Mesodermal cell (in vitro differentiated cells): ENCODE data around the gene S100A12.

Experiments
- H3K27ac ChIP-seq: 2 replicates; pipeline ENCODE4 v1.7.0; 2013; ENCODE audit warnings: mild to moderate bottlenecking, low read depth, low read length, moderate library complexity; ENCODE audit not compliant: severe bottlenecking
- H3K36me3 ChIP-seq: 2 replicates; pipeline ENCODE4 v1.7.1; 2013; ENCODE audit warnings: mild to moderate bottlenecking, low read length, moderate library complexity; ENCODE audit not compliant: control insufficient read depth, insufficient read depth
- H3K4me1 ChIP-seq: one replicate; pipeline ENCODE4 v1.7.1; 2013; ENCODE audit warnings: mild to moderate bottlenecking, low read length; ENCODE audit not compliant: insufficient read depth, control insufficient read depth, poor library complexity, severe bottlenecking
- H3K4me3 ChIP-seq: 2 replicates; pipeline ENCODE4 v1.7.0; 2013; ENCODE audit warnings: low read length, control low read depth, mild to moderate bottlenecking; ENCODE audit not compliant: insufficient read depth, poor library complexity, severe bottlenecking; ENCODE audit errors: extremely low read depth
- H3K9me3 ChIP-seq: 2 replicates; pipeline ENCODE4 v1.7.1; 2013; ENCODE audit warnings: mild to moderate bottlenecking, low read length, moderate library complexity; ENCODE audit not compliant: control insufficient read depth
- WGBS, 2 experiments: methylation state at CpG; one replicate each; pipeline ENCODE4 v1.1.5; 2013; ENCODE audit warnings: missing lambda C conversion rate in 2 of 2; ENCODE audit not compliant: insufficient coverage in 2 of 2; 5-methylcytosine and 5-hydroxymethylcytosine counted together

S100A12 gene

DNA sequence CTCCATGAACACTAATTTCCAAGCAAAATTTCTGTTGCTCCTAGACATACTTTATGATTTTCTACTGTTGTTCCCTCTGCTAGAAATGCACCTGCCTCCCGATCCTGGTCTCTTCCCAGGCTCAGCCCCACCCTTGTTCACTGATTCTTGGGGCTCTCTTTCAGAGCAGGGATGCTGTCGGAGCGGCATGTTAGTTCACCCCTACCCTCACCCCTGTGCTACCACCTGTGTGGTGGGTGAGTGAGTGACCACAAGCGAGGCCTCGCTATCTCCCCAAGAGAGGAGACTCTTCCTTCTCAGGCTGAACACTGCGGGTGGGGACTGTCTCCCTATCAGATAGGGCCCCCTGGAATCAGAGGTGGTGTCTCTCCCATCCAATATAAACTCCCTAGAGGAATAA lies 20.4 kb upstream of the S100A12 start:
- no peaks in the 10 kb centered on the region for H3K36me3 ChIP-seq
- no peaks in the 10 kb centered on the region for H3K4me1 ChIP-seq
- no peak overlapping the region for H3K27ac ChIP-seq
- WGBS, 2 experiments = 71 to 93% methylated on average over 1 to 3 of the region's 6 CpGs
- H3K4me3 ChIP-seq = no peak overlapping the region
- H3K9me3 ChIP-seq = no peaks in the 10 kb centered on the region

DNA sequence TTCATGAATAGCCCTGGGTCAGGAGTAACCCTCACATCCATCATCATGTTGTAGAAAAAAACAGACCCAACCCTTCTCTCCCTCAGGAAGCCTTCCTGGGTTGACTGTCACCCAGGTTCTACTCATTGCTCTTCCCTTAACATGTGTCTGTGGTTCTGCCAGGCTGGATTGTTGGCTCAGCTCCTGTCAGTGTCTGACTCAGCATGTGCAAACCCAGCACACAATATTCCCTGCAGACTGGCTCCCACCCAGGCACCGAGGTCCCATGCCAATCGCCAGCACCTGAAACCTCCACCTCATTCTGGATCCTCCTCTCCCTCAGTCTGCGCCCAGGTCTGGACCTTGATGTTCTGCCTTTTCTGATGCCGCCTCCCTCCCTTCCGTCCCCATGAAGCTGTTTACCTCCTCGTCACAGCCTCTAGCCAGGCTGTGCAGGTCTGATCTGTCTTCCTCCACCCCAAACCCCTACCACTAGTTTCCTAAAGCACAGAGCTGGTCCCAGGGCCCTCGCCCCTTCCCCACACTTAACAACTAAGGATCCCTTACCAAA lies 19.8 kb upstream of the S100A12 start:
- WGBS, 2 experiments = 86 to 92% methylated on average over 4 to 7 of the region's 7 CpGs
- no peak overlapping the region for H3K4me3 ChIP-seq

DNA sequence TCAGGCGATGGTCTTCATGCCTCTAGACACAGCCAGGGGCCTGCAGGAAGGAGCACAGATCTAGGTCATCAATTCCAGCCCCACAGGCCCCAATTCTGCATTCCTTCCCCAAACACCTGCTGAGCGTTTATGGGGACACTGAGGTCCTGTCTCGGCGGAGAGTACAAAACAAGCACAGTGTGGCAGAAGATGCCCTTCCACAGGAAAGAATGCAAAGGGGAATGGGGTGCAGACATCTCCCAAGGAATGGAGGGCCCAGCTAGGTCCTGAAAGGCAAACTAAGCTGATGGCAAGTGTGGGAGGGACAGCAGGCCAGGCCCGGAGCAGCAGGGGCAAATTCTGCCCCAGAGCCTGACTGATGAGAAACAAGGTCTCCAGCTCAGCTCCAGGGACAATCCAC lies 19.0 kb upstream of the S100A12 start:
- Histone ChIP-seq H3K4me1 (no peaks in the 10 kb centered on the region), H3K4me3 (no peak overlapping the region), H3K27ac (no peak overlapping the region), H3K9me3 (no peaks in the 10 kb centered on the region), H3K36me3 (no peaks in the 10 kb centered on the region)
- WGBS, 2 experiments = 80 to 88% methylated on average over 5 of the region's 5 CpGs

More for the DNA sequence above, 19.8 kb upstream of the S100A12 start:
- Histone ChIP-seq H3K36me3 (no peaks in the 10 kb centered on the region), H3K4me1 (no peaks in the 10 kb centered on the region), H3K27ac (no peak overlapping the region), H3K9me3 (no peaks in the 10 kb centered on the region)

DNA sequence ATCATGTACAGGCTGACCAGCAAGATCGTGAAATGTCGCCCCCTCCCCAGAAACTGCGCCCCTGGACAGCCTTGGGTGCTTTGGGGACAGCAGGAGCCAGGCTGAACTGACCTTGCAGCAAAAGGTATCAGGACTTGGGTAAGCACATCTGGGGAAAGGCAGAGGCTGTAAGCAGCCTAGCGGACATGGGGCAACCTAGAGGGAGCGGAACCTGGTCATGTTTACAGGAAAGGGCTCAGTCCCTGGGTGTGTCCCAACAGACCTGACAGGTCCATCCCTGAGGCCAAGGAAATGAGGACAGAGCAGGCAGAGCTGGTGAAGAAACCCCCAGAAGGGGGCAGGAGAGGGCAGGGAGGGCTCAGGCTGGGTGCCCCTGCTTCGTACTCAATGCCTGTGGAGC lies 18.5 kb upstream of the S100A12 start:
- Histone ChIP-seq H3K9me3 (no peaks in the 10 kb centered on the region), H3K4me3 (no peak overlapping the region), H3K27ac (no peak overlapping the region), H3K4me1 (no peaks in the 10 kb centered on the region), H3K36me3 (no peaks in the 10 kb centered on the region)
- WGBS, 2 experiments = 79 to 83% methylated on average over 3 of the region's 6 CpGs

DNA sequence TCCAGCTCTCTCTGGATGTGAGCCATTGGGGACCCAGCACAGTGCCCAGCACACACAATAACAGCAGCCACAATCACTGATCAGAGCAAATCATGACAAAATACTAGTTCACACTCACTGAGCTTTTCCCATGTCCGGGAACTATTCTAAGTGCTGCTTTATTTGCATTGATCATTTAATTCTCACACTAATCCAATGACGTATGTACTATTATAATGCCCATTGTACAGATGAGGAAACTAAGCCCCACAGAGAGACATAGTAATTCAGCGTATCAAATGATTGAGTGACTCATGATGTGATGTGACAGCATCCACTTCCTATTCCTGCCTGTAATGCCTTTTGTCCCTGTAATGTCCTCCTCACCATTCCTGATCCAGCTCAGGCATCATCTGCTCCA lies 17.4 kb upstream of the S100A12 start:
- H3K4me3 ChIP-seq = no peak overlapping the region
- no peaks in the 10 kb centered on the region for H3K9me3 ChIP-seq
- 100% methylated on average over 2 of the region's 3 CpGs; no CpG with 5 or more reads in 1 of the 2 experiments for WGBS, 2 experiments
- H3K36me3 ChIP-seq = no peaks in the 10 kb centered on the region
- H3K27ac ChIP-seq = no peak overlapping the region
- no peaks in the 10 kb centered on the region for H3K4me1 ChIP-seq

DNA sequence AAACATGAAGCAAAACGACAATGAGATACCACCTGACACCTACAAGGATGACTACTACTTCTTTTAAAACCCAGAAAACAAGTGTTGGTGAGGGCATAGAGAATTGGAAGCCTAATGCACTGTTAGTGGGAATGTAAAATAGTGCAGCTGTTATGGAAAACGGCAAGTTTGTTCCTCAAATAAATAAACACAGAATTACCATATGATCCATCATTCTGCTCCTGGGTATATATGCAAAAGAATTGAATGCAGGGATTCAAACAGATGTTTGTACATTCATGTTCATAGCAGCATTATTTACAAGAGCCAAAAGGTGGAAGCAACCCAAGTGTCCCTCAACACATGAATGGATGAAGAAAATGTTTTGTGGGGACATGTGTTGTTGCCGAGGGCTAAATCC lies 16.8 kb upstream of the S100A12 start:
- Histone ChIP-seq H3K4me3 (no peak overlapping the region), H3K27ac (no peak overlapping the region), H3K4me1 (no peaks in the 10 kb centered on the region), H3K36me3 (no peaks in the 10 kb centered on the region), H3K9me3 (no peaks in the 10 kb centered on the region)
- no CpG with 5 or more reads among the region's 3 CpGs for WGBS, 2 experiments

DNA sequence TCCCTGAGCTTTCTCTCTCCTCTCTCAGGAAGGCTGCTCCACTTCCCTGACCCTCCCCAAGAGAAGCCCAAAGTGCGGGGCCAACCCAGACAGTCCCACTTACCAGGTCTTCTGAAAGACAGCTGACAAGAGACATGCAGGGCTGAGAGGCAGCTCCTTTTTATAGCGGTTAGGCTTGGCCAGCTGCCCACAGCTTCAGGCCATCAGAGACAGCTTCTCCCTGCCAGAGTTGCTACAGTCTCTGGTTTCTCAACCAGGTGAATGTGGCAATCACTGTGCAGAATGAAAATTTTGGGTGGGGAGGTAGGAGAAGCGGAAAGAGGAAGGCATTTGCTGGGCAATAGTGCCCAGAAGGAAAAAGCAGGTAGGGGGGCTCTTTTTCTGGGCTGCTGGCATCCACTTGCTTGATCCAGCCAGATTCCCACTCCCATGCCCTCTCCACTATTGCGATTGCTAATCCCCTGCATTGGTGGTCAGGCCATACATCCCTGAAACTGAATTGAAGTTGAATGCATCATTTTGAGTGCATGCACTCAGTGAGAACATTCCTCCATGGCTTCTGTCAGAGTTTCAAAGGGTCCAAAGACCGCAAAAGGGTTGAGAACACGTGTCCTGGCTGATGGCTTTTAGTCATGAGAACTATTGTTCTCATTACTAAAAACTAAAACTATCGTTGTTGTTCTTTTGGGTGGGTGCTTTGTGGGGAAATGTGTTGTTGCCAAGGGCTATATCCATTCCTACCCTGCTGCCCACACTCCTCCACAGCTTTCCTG lies 15.7 kb upstream of the S100A12 start, which contains the start of gene S100A8:
TSS of gene S100A8 (minus strand) at position 136 of the 773 bp plus-strand sequence. CDS start 538 bp downstream, outside the sequence.
- Histone ChIP-seq H3K9me3 (no peaks in the 10 kb centered on the region), H3K4me3 (no peak within 1 kb of the TSS), H3K4me1 (no peaks in the 10 kb centered on the region), H3K36me3 (no peaks in the 10 kb centered on the region), H3K27ac (no peak within 1 kb of the TSS)
- 83 to 85% methylated on average over 4 to 5 of the region's 7 CpGs for WGBS, 2 experiments

DNA sequence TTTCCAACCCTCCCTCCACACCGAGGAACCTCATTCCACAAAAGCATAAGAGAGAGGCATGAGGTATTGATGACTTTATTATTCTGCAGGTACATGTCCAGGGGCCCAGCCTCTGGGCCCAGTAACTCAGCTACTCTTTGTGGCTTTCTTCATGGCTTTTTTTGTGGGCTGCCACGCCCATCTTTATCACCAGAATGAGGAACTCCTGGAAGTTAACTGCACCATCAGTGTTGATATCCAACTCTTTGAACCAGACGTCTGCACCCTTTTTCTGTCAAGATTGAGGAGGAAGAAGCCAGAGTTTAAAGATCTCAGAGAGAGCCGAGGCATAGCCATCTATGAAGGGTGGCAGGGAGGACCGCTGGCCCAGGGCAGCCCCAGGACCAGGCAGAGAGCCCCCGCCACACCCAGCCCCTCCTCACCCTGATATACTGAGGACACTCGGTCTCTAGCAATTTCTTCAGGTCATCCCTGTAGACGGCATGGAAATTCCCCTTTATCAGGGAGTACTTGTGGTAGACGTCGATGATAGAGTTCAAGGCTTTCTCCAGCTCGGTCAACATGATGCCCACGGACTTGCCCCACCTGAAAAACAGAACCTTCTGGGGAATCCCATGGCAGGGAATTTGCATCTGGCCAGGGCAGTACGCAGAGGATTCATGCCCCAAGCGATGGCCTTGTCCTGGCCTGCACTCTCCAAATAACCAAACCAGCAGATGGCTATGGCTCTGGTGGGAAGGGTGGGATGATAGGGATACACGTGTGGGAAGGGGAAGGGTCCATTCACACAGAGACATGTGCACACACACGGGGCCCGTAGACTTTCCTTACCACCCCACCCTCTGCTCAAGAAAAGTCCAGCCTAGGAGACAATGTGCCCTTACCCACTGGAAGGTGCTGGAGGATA lies 14.8 kb upstream of the S100A12 start:
- 85 to 86% methylated on average over 10 to 13 of the region's 17 CpGs for WGBS, 2 experiments
- H3K9me3 ChIP-seq = no peaks in the 10 kb centered on the region
- H3K27ac ChIP-seq = no peak overlapping the region
- H3K36me3 ChIP-seq = no peaks in the 10 kb centered on the region
- no peaks in the 10 kb centered on the region for H3K4me1 ChIP-seq
- H3K4me3 ChIP-seq = no peak overlapping the region

DNA sequence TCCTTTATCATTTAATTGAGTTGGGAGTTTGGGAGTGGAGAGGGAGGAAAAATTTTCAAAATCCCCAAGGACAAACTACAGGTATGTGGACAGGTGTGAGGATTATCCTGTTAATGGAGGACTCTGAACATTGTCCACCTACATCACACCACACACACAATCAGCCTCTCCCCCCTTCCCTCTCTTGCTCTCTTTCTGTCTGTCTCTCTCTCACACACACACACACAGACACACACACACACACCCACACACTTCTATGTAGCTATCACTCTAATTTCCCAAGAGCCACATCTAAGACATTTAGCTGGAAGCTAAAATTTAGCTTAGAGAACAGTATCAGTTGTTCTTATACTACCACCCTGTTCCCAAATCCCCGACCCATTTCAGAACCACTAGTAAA lies 14.0 kb upstream of the S100A12 start:
- WGBS, 2 experiments = no CpG with 5 or more reads among the region's 1 CpG
- Histone ChIP-seq H3K4me1 (no peaks in the 10 kb centered on the region), H3K9me3 (no peaks in the 10 kb centered on the region), H3K4me3 (no peak overlapping the region), H3K36me3 (no peaks in the 10 kb centered on the region), H3K27ac (no peak overlapping the region)

DNA sequence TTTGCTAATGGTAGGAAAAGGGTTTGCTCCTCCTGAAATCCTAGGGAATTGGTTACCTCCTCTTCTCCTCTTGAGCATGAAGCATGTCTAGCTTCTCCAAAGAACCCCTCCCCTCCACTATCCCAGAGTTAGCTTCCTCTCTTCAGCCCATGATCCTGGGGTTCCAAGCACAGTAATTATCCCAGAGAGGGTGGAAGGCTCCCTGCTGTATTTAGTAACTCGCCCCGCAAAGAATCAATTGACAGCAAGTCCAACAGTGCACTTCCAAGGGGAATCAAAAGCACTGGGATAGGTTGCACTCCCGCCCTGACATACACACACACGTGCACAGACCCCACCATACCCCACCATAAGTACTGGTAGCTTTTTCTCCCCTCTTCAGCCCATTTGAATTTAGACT lies 12.4 kb upstream of the S100A12 start:
- H3K27ac ChIP-seq = no peak overlapping the region

More for the DNA sequence above, 12.4 kb upstream of the S100A12 start:
- Histone ChIP-seq H3K36me3 (no peaks in the 10 kb centered on the region), H3K4me3 (no peak overlapping the region), H3K4me1 (no peaks in the 10 kb centered on the region), H3K9me3 (no peaks in the 10 kb centered on the region)
- 68% methylated on average over 4 of the region's 4 CpGs; no CpG with 5 or more reads in 1 of the 2 experiments for WGBS, 2 experiments
